Motor neuron (in vitro differentiated cells): ENCODE data around the gene OSBPL7. TPM values are rescaled to one million over a fixed set of nuclear protein-coding genes. Genes with fewer than 3 reads are reported as not detected.

Experiments
- ATAC-seq, 8 experiments: fragments of 200-7000 bp; cut with Tn5 transposase; replicated peaks in 6 of 8; 2 replicates each; pipeline ENCODE4 v1.8.0; 2021; ENCODE audit warnings: mild to moderate bottlenecking in 8 of 8, moderate library complexity in 8 of 8
- H3K27ac ChIP-seq, 2 donors: fragments of 250-450 bp; sonication (Bioruptor Pico); 2 replicates each; pipeline ENCODE4 v1.9.0; 2021; ENCODE audit warnings: antibody characterized with exemption in 2 of 2, mild to moderate bottlenecking in 2 of 2, moderate library complexity in 1 of 2
- H3K4me1 ChIP-seq, 2 donors: fragments of 250-450 bp; sonication (Bioruptor Pico); replicated peaks in 1 of 2; 2 replicates each; pipeline ENCODE4 v1.6.1; 2021; ENCODE audit warnings: antibody characterized with exemption in 2 of 2, mild to moderate bottlenecking in 2 of 2, moderate library complexity in 1 of 2
- H3K4me3 ChIP-seq, 5 donors: fragments of 250-450 bp; sonication (Bioruptor Pico); 2 replicates each; pipeline ENCODE4 v1.9.0; 2021; ENCODE audit warnings: antibody characterized with exemption in 5 of 5, mild to moderate bottlenecking in 5 of 5, moderate library complexity in 4 of 5
- WGBS, 10 experiments: fragments of 450-650 bp; shearing (Covaris generic); methylation state at CpG; one replicate each; pipeline ENCODE4 v1.0.0; 2022; 5-methylcytosine and 5-hydroxymethylcytosine counted together
- in situ Hi-C, 9 experiments: fragments of 400-800 bp; cut with MboI; loops; one replicate each; pipeline ENCODE4 v1.15.0; 2021; ENCODE audit warnings: low sequenced_read_pairs in 9 of 9, low pct_unique_long_range_greater_than_20kb in 2 of 9; ENCODE audit not compliant: unreplicated experiment in 9 of 9
- total RNA-seq, 8 experiments: library from RNA; unstranded; fragments of 300-600 nt; gene quantifications; 2 replicates each; pipeline versions ENCODE4 v1.2.3 to v1.2.4, GENCODE V29; 2022

OSBPL7 gene
- total RNA-seq, 8 experiments from 2014 or later: 2.2 to 16.6 (median 8.4) TPM

DNA sequence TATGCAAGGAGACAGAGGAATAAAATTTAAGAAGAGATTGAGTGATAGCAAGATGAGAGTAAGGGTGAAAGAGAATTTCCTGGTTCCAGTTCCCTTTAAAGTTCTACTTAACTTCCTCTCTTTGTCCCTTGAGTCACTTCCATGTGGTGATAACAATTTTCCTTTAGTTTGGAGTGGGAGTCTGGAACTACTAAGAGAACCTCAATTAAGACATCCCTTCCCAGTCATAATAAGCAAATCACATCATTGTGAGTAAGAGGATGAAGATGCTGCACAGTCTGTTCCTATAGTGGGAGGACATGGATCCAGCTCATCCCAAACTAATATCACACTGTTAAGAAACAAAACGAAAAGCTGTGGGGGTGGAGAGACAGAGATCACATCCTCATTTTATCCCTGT lies 64.2 kb downstream of the OSBPL7 start:
- ATAC-seq: no peak
- no peak overlapping the region for H3K27ac ChIP-seq
- WGBS, 10 experiments: 0 to 33% (median 0%) methylated on average over 1 of the region's 1 CpG; no CpG with 5 or more reads in 4 of the 10 experiments
- H3K4me3 ChIP-seq: no peak overlapping the region
- no peaks in the 10 kb centered on the region for H3K4me1 ChIP-seq
- in situ Hi-C loops: no loop called here

Other genes starting within 250 kb of the OSBPL7 start
- gene KPNB1, start 171.9 kb downstream of the OSBPL7 start, total RNA-seq: 100 to 1,000 TPM in 7 of 8 experiments, 10 to 100 TPM in 1; 90.3 to 268 (median 127) TPM
- gene TBKBP1, start 127.6 kb downstream of the OSBPL7 start, total RNA-seq: 10 to 100 TPM in 7 of 8 experiments, 1 to 10 TPM in 1; 7.0 to 14.1 (median 10.8) TPM
- under 1 TPM in 5 of 8 experiments, not detected in 3; 0.04 to 0.38 (median 0.14) TPM for gene TBX21, start 88.6 kb downstream of the OSBPL7 start, total RNA-seq
- 10 to 100 TPM; 41.5 to 58.3 (median 46.3) TPM for gene MRPL10, start 9.7 kb upstream of the OSBPL7 start, total RNA-seq
- gene LRRC46, start 9.9 kb upstream of the OSBPL7 start, total RNA-seq: 1 to 10 TPM in 5 of 8 experiments, under 1 TPM in 3; 0.27 to 5.2 (median 1.2) TPM
- 10 to 100 TPM; 10.8 to 38.6 (median 21.6) TPM for gene SCRN2, start 19.5 kb upstream of the OSBPL7 start, total RNA-seq
- 1 to 10 TPM in 1 of 8 experiments, under 1 TPM in 7; 0.11 to 1.1 (median 0.27) TPM for gene SP6, start 29.4 kb upstream of the OSBPL7 start, total RNA-seq
- gene SP2, start 74.4 kb upstream of the OSBPL7 start, total RNA-seq: 1 to 10 TPM; 1.4 to 6.9 (median 4.4) TPM
- 10 to 100 TPM in 4 of 8 experiments, 1 to 10 TPM in 4; 7.3 to 54.6 (median 10.7) TPM for gene PNPO, start 119.8 kb upstream of the OSBPL7 start, total RNA-seq
- 1 to 10 TPM in 2 of 8 experiments, under 1 TPM in 4, not detected in 2; 0.11 to 3.0 (median 0.40) TPM for gene PRR15L, start 136.1 kb upstream of the OSBPL7 start, total RNA-seq
- gene CDK5RAP3, start 149.3 kb upstream of the OSBPL7 start, total RNA-seq: 100 to 1,000 TPM in 6 of 8 experiments, 10 to 100 TPM in 2; 86.4 to 209 (median 118) TPM
- gene COPZ2, start 216.0 kb upstream of the OSBPL7 start, total RNA-seq: 100 to 1,000 TPM in 1 of 8 experiments, 10 to 100 TPM in 2, 1 to 10 TPM in 5; 1.7 to 156 (median 5.7) TPM
- 100 to 1,000 TPM in 4 of 8 experiments, 10 to 100 TPM in 4; 71.9 to 284 (median 99.4) TPM for gene NFE2L1, start 226.6 kb upstream of the OSBPL7 start, total RNA-seq